ENCODE measurements around the gene SRGAP2B. TPM values are rescaled to one million over a fixed set of nuclear protein-coding genes. Genes with fewer than 3 reads are reported as not detected.
"Not testable (repeated sequence)": the region's sequence is repeated elsewhere in the genome, so short reads cannot be mapped to it uniquely, and the experiment has no call there.

The SRGAP2B gene
- total and polyA plus RNA-seq, 4 donors, result 2.4 to 14.3 (median 6.2) TPM

GRCh38 chr1:144941710-144942109 lies 153.4 kb downstream of the SRGAP2B start:
- H3K4me1 ChIP-seq (ENCODE audit: control insufficient read depth in 4 of 4, insufficient read depth in 4 of 4, low read length in 3 of 4); H3K27me3 ChIP-seq (ENCODE audit: control insufficient read depth in 4 of 4, insufficient read depth in 4 of 4, low read length in 3 of 4); H3K9me3 ChIP-seq (ENCODE audit: control insufficient read depth in 4 of 4, low read length in 3 of 4); H3K36me3 ChIP-seq (ENCODE audit: control insufficient read depth in 4 of 4, insufficient read depth in 3 of 4, low read depth in 1 of 4, low read length in 3 of 4); H3K4me3 ChIP-seq (ENCODE audit: low read depth in 1 of 3, low read length in 3 of 3); H3K27ac ChIP-seq (ENCODE audit: low read depth in 1 of 2, low read length in 2 of 2); H3K9ac ChIP-seq (ENCODE audit: low read depth in 1 of 2, low read length in 2 of 2); DNase-seq (ENCODE audit: low spot score): not testable (repeated sequence)
- WGBS, result 67% methylated on average over 1 of the region's 1 CpG

DNA sequence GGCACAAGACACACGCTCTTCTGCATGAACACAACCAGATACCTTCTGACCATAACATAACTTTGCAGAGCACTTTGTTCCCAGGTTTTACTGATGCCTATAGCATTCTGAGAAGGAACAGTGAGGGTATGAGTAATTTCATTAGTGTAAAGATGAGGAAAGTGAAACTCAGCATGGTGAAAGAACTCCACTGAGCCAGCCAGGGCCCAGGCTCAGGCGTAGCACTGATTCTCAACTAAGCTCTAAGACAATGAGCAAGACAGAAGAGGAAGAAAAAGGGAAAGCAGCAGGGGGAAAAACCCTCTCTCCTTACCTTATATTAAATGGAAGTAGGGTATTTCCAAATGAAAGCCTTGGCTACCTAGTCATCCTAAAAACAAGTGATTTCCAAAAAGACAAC lies 155.1 kb downstream of the SRGAP2B start:
- DNase-seq (ENCODE audit: low spot score); H3K4me1 ChIP-seq (ENCODE audit: control insufficient read depth in 4 of 4, insufficient read depth in 4 of 4, low read length in 3 of 4); H3K27ac ChIP-seq (ENCODE audit: low read depth in 1 of 2, low read length in 2 of 2); H3K36me3 ChIP-seq (ENCODE audit: control insufficient read depth in 4 of 4, insufficient read depth in 3 of 4, low read depth in 1 of 4, low read length in 3 of 4); H3K27me3 ChIP-seq (ENCODE audit: control insufficient read depth in 4 of 4, insufficient read depth in 4 of 4, low read length in 3 of 4); H3K9me3 ChIP-seq (ENCODE audit: control insufficient read depth in 4 of 4, low read length in 3 of 4); H3K4me3 ChIP-seq (ENCODE audit: low read depth in 1 of 3, low read length in 3 of 3); H3K9ac ChIP-seq (ENCODE audit: low read depth in 1 of 2, low read length in 2 of 2): not testable (repeated sequence)
- WGBS, result no CpG with 5 or more reads among the region's 2 CpGs

GRCh38 chr1:144938627-144939026 lies 156.5 kb downstream of the SRGAP2B start:
- DNase-seq (ENCODE audit: low spot score); H3K4me1 ChIP-seq (ENCODE audit: control insufficient read depth in 4 of 4, insufficient read depth in 4 of 4, low read length in 3 of 4); H3K36me3 ChIP-seq (ENCODE audit: control insufficient read depth in 4 of 4, insufficient read depth in 3 of 4, low read depth in 1 of 4, low read length in 3 of 4); H3K9ac ChIP-seq (ENCODE audit: low read depth in 1 of 2, low read length in 2 of 2); H3K9me3 ChIP-seq (ENCODE audit: control insufficient read depth in 4 of 4, low read length in 3 of 4); H3K27me3 ChIP-seq (ENCODE audit: control insufficient read depth in 4 of 4, insufficient read depth in 4 of 4, low read length in 3 of 4); H3K27ac ChIP-seq (ENCODE audit: low read depth in 1 of 2, low read length in 2 of 2); H3K4me3 ChIP-seq (ENCODE audit: low read depth in 1 of 3, low read length in 3 of 3): not testable (repeated sequence)

DNA sequence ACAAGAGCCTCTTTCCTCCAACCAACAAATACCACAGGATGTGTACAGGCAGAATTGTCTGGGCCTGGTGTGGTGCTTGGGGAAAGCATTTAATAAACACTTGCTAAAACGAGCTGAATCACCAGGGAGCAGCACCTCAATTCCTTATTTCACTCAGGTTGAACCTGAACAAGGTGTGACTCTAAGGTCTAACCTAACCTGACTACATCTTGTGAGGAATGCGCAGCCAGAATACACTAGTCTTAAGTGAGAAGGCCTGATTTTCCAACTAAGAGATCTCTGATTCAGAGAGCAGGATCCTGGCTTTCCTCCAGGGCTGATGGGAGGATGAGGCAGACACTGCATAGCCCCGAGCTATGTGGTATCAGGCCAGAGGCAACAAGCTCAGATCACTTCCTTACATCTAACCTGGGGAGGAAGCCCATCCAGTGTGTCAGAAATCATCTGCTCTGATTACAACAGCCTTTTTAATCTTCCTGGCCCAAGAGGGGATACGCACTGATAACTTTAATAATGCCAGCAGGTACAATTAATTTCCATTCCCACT lies 158.9 kb downstream of the SRGAP2B start:
- H3K27ac ChIP-seq (ENCODE audit: low read depth in 1 of 2, low read length in 2 of 2); H3K27me3 ChIP-seq (ENCODE audit: control insufficient read depth in 4 of 4, insufficient read depth in 4 of 4, low read length in 3 of 4); H3K36me3 ChIP-seq (ENCODE audit: control insufficient read depth in 4 of 4, insufficient read depth in 3 of 4, low read depth in 1 of 4, low read length in 3 of 4); H3K4me3 ChIP-seq (ENCODE audit: low read depth in 1 of 3, low read length in 3 of 3); H3K4me1 ChIP-seq (ENCODE audit: control insufficient read depth in 4 of 4, insufficient read depth in 4 of 4, low read length in 3 of 4); DNase-seq (ENCODE audit: low spot score); H3K9me3 ChIP-seq (ENCODE audit: control insufficient read depth in 4 of 4, low read length in 3 of 4); H3K9ac ChIP-seq (ENCODE audit: low read depth in 1 of 2, low read length in 2 of 2): not testable (repeated sequence)
- WGBS, result 88% methylated on average over 1 of the region's 4 CpGs

DNA sequence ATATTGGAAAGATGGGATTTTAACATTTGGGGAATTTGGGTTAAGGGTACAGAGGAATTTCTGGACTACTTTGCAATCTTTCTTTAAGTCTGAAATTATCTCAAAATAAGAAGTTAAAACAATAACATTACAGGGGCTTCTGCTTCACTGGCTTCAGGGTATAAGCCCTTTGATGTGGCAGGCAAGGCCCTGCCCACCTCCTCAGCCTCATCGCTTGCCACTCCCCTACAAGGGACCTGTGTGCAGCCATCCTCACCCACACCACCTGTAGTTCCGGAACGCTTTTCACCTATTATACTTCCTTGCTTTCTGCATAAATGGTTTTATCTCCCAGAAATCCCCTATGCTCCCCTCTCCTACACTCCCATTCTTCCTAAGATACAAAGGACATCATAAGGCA lies 159.8 kb downstream of the SRGAP2B start:
- not testable (repeated sequence) for H3K9me3 ChIP-seq (ENCODE audit: control insufficient read depth in 4 of 4, low read length in 3 of 4); H3K4me1 ChIP-seq (ENCODE audit: control insufficient read depth in 4 of 4, insufficient read depth in 4 of 4, low read length in 3 of 4); H3K4me3 ChIP-seq (ENCODE audit: low read depth in 1 of 3, low read length in 3 of 3); H3K9ac ChIP-seq (ENCODE audit: low read depth in 1 of 2, low read length in 2 of 2); DNase-seq (ENCODE audit: low spot score); H3K36me3 ChIP-seq (ENCODE audit: control insufficient read depth in 4 of 4, insufficient read depth in 3 of 4, low read depth in 1 of 4, low read length in 3 of 4); H3K27ac ChIP-seq (ENCODE audit: low read depth in 1 of 2, low read length in 2 of 2); H3K27me3 ChIP-seq (ENCODE audit: control insufficient read depth in 4 of 4, insufficient read depth in 4 of 4, low read length in 3 of 4)
- WGBS, result no CpG with 5 or more reads among the region's 3 CpGs

DNA sequence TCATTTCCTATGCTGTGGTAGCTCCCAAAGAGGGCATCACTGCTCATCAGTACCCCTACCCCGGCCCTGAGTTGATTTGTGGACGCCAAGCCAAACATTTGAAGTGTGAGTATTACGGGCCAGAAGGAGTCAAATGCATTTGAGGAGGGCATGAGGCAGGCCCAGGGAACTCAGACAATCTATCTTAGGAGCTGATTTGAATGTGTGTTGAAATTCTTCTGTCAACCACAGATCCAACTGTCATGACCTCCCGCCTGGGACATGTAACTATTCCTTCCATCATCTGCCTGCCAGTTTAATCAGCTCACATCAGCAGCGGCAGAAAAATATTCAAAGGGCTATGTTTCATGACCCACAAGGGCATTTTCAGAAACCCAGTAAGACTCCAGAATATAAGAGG lies 162.1 kb downstream of the SRGAP2B start:
- not testable (repeated sequence) for H3K27me3 ChIP-seq (ENCODE audit: control insufficient read depth in 4 of 4, insufficient read depth in 4 of 4, low read length in 3 of 4); H3K27ac ChIP-seq (ENCODE audit: low read depth in 1 of 2, low read length in 2 of 2); DNase-seq (ENCODE audit: low spot score); H3K9ac ChIP-seq (ENCODE audit: low read depth in 1 of 2, low read length in 2 of 2); H3K9me3 ChIP-seq (ENCODE audit: control insufficient read depth in 4 of 4, low read length in 3 of 4); H3K4me3 ChIP-seq (ENCODE audit: low read depth in 1 of 3, low read length in 3 of 3); H3K36me3 ChIP-seq (ENCODE audit: control insufficient read depth in 4 of 4, insufficient read depth in 3 of 4, low read depth in 1 of 4, low read length in 3 of 4); H3K4me1 ChIP-seq (ENCODE audit: control insufficient read depth in 4 of 4, insufficient read depth in 4 of 4, low read length in 3 of 4)
- 81% methylated on average over 4 of the region's 5 CpGs for WGBS

GRCh38 chr1:144932153-144932552 lies 163.0 kb downstream of the SRGAP2B start:
- not testable (repeated sequence) for H3K36me3 ChIP-seq (ENCODE audit: control insufficient read depth in 4 of 4, insufficient read depth in 3 of 4, low read depth in 1 of 4, low read length in 3 of 4); H3K9ac ChIP-seq (ENCODE audit: low read depth in 1 of 2, low read length in 2 of 2); H3K27ac ChIP-seq (ENCODE audit: low read depth in 1 of 2, low read length in 2 of 2); H3K9me3 ChIP-seq (ENCODE audit: control insufficient read depth in 4 of 4, low read length in 3 of 4); H3K27me3 ChIP-seq (ENCODE audit: control insufficient read depth in 4 of 4, insufficient read depth in 4 of 4, low read length in 3 of 4); H3K4me1 ChIP-seq (ENCODE audit: control insufficient read depth in 4 of 4, insufficient read depth in 4 of 4, low read length in 3 of 4); DNase-seq (ENCODE audit: low spot score); H3K4me3 ChIP-seq (ENCODE audit: low read depth in 1 of 3, low read length in 3 of 3)
- WGBS, result 93% methylated on average over 5 of the region's 5 CpGs

Measured in liver (tissue), 9 donors.